Measurements from ENCODE around the gene ZFPM1.

Gene ZFPM1

DNA sequence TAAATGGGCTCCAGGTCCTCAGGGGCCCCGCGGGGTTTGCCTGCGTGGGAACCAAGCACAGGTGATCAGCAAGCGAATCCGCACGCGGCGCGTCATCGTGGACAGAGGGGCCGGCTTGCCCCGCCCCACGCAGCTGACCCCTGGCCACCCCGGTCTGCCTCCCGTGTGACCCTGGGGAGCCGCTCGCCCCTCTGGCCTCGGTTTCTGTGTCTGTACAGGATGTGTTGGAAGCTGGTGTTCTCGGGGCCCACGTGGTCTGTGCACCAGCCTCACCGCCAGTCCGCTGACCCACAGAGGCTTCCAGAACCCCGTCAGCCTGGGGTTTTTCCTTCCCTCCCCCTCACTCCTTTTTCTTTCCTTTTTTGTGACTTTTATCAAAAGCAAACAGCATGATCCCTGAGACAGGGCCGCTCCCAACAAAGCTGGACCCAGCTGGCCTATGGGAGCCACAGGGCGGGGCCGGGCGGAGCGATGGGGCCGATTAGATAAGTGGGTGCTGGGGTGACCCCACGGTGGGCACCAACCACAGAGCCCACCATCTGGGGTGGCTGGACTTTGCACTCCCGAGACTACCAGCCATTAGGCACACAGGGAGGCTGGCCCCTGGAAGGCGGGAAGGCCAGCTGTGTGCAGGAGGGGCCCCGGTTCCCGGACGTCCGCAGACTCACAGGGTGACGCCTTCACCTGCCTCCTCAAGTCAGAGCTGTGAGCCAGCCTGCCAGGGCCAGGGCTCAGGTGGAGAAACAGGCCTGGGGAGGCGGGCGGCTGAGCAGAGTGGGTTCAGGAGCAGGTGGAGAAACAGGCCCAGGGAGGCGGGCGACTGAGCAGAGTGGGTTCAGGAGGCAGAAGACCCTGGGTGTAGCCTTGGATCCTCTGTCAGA is 56.0 kb downstream of the ZFPM1 start:
- Histone ChIP-seq H3K27me3 (ENCODE audit: insufficient read depth, poor library complexity, severe bottlenecking) (no peaks in the 10 kb centered on the region), H3K4me3 (replicated peaks; ENCODE audit: insufficient read depth, low read length) (no peak overlapping the region), H3K27ac (replicated peaks) (no peak overlapping the region)
- DNase-seq (ENCODE audit: low read depth in 1 of 2, low spot score in 1 of 2), result no peak
- TF ChIP-seq, protein P1, sequence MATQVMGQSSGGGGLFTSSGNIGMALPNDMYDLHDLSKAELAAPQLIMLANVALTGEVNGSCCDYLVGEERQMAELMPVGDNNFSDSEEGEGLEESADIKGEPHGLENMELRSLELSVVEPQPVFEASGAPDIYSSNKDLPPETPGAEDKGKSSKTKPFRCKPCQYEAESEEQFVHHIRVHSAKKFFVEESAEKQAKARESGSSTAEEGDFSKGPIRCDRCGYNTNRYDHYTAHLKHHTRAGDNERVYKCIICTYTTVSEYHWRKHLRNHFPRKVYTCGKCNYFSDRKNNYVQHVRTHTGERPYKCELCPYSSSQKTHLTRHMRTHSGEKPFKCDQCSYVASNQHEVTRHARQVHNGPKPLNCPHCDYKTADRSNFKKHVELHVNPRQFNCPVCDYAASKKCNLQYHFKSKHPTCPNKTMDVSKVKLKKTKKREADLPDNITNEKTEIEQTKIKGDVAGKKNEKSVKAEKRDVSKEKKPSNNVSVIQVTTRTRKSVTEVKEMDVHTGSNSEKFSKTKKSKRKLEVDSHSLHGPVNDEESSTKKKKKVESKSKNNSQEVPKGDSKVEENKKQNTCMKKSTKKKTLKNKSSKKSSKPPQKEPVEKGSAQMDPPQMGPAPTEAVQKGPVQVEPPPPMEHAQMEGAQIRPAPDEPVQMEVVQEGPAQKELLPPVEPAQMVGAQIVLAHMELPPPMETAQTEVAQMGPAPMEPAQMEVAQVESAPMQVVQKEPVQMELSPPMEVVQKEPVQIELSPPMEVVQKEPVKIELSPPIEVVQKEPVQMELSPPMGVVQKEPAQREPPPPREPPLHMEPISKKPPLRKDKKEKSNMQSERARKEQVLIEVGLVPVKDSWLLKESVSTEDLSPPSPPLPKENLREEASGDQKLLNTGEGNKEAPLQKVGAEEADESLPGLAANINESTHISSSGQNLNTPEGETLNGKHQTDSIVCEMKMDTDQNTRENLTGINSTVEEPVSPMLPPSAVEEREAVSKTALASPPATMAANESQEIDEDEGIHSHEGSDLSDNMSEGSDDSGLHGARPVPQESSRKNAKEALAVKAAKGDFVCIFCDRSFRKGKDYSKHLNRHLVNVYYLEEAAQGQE (IDR thresholded peaks at IDR 0.05; ENCODE audit: insufficient replicate concordance, low read depth), result no peak
- no peak for TF ChIP-seq GABPA (IDR thresholded peaks at IDR 0.05; ENCODE audit: low read depth)
- TF ChIP-seq, protein P2, sequence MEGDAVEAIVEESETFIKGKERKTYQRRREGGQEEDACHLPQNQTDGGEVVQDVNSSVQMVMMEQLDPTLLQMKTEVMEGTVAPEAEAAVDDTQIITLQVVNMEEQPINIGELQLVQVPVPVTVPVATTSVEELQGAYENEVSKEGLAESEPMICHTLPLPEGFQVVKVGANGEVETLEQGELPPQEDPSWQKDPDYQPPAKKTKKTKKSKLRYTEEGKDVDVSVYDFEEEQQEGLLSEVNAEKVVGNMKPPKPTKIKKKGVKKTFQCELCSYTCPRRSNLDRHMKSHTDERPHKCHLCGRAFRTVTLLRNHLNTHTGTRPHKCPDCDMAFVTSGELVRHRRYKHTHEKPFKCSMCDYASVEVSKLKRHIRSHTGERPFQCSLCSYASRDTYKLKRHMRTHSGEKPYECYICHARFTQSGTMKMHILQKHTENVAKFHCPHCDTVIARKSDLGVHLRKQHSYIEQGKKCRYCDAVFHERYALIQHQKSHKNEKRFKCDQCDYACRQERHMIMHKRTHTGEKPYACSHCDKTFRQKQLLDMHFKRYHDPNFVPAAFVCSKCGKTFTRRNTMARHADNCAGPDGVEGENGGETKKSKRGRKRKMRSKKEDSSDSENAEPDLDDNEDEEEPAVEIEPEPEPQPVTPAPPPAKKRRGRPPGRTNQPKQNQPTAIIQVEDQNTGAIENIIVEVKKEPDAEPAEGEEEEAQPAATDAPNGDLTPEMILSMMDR (IDR thresholded peaks at IDR 0.05; ENCODE audit: insufficient read depth, low read length), result no peak
- TF ChIP-seq SPI1 (IDR thresholded peaks at IDR 0.05; ENCODE audit: borderline replicate concordance, low read depth), result no peak
- no peak for TF ChIP-seq POLR2AphosphoS5 (IDR thresholded peaks at IDR 0.05; ENCODE audit: low read depth)

DNA sequence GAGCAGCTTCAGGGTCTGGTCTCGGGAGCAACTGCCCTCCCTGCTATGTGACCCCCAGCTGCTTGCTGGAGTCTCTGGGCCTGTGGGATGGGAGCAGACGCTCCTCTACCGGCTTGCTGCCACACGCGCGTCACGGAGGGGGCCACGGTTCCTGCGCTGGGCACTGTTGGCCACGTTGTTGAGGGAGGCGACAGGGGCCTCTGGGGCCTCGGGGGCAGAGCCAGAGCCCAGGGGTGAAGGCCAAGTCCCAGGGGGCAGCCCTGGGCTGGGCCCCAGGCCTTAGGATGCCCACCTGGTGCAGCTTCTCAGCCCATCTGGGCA is 56.6 kb downstream of the ZFPM1 start:
- TF ChIP-seq, protein P2 (IDR thresholded peaks at IDR 0.05; ENCODE audit: insufficient read depth, low read length), result no peak
- no peak overlapping the region for H3K4me3 ChIP-seq (replicated peaks; ENCODE audit: insufficient read depth, low read length)
- DNase-seq (ENCODE audit: low read depth in 1 of 2, low spot score in 1 of 2), result no peak
- no peaks in the 10 kb centered on the region for H3K27me3 ChIP-seq (ENCODE audit: insufficient read depth, poor library complexity, severe bottlenecking)
- H3K27ac ChIP-seq (replicated peaks), result no peak overlapping the region

DNA sequence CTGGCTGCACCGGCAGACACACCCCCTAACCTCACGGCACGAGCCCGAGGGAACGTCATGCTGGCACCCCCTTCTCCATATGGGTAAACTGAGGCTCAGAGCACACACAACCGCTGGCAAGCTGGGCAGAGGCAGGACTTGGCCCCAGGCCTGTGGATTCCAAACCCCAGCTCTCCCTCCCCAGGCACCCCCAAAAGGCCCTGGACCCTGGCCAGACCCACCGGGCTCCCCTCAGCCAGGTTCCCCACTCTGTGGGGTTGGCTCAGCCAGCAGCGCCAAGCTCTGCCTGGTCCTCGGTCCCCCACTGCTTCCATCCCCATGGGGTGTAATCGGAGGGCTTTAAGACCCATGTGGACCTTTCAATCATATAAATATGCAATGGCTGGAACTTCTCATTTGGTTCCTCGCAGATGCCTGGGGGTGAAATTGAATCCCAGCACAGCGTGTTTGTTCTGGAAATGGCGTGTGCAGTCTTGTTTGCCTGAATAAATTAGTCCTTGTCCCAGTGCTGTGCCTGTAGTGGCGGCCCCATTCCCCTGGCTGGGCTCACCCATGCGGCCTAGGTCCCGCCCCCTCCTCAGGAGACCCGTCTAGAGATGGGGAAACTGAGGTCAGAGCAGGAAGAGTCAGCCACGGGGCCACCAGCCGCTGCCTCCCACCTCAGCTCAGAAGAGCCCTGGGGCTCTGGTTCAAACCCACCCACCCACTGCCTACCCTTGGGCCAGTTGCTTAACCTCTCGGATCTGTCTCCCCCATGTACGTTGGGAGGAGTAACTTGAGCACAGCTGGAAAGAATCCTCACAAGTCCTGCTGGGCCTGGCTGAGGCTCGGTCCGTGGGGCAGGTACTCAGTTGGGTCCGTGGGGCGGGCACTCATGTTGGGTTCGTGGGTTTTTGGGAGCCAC is 57.3 kb downstream of the ZFPM1 start:
- Histone ChIP-seq H3K27me3 (ENCODE audit: insufficient read depth, poor library complexity, severe bottlenecking) (no peaks in the 10 kb centered on the region), H3K4me3 (replicated peaks; ENCODE audit: insufficient read depth, low read length) (no peak overlapping the region), H3K27ac (replicated peaks) (no peak overlapping the region)
- TF ChIP-seq, protein P2 (IDR thresholded peaks at IDR 0.05; ENCODE audit: insufficient read depth, low read length), result no peak
- TF ChIP-seq, protein P1 (IDR thresholded peaks at IDR 0.05; ENCODE audit: insufficient replicate concordance, low read depth), result no peak
- no peak for TF ChIP-seq SPI1 (IDR thresholded peaks at IDR 0.05; ENCODE audit: borderline replicate concordance, low read depth)
- no peak for TF ChIP-seq POLR2AphosphoS5 (IDR thresholded peaks at IDR 0.05; ENCODE audit: low read depth)
- TF ChIP-seq GABPA (IDR thresholded peaks at IDR 0.05; ENCODE audit: low read depth), result no peak
- no peak for DNase-seq (ENCODE audit: low read depth in 1 of 2, low spot score in 1 of 2)

All from HL-60 (cell line).